ENCODE measurements around the gene ENDOD1.

Gene ENDOD1

DNA sequence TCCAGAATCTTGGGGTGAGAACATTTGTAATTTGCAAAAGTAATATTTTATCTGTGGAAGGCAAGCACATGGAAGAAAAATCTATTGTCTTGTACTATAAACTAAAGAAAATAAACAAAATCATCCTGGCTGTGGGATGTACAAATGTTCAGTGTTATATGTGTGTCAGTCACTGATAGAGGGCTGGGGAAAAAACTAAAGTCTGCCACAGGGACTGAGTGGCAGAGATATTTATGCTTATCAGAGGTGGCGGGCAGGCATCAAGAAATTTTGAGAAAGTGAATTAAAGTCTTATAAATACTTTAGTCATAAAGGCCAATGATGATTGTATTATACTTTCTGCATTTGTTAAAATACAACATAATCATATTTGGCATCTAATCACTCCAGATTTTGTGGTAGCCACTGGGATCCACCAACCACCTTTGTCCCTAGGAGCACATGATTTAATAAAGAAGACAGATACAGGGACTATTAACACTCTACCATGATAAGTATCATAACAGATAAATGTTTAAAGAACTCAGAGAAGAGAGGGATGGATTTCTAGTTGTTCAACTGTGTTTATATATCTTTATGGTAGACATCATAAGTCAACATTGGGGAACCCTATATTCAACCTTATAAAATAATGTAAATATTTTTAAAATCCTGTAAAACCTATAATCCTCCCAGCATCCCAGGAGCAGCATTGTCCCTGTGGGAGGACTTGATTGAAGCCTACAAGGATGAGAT is 2.6 kb upstream of the ENDOD1 start:
- no peaks in the 10 kb centered on the region for H3K27me3 ChIP-seq (ENCODE audit: control insufficient read depth in 5 of 5, insufficient read depth in 4 of 5, low read length in 5 of 5)
- no peaks in the 10 kb centered on the region for H3K9me3 ChIP-seq (ENCODE audit: control insufficient read depth in 5 of 5, low read length in 5 of 5)
- H3K9ac ChIP-seq (ENCODE audit: low read length in 5 of 5) = no peak overlapping the region
- H3K4me1 ChIP-seq (ENCODE audit: control insufficient read depth in 5 of 5, insufficient read depth in 5 of 5, low read length in 5 of 5) = peaks cover 0 to 20% (median 20%) of the 10 kb centered on the region in 5 donors
- no peaks in the 10 kb centered on the region for H3K36me3 ChIP-seq (ENCODE audit: control insufficient read depth in 5 of 5, insufficient read depth in 5 of 5, low read length in 5 of 5)
- no peak overlapping the region for H3K27ac ChIP-seq (ENCODE audit: low read depth, low read length)
- no peak overlapping the region for H3K4me3 ChIP-seq (ENCODE audit: low read depth in 1 of 5, low read length in 5 of 5)

DNA sequence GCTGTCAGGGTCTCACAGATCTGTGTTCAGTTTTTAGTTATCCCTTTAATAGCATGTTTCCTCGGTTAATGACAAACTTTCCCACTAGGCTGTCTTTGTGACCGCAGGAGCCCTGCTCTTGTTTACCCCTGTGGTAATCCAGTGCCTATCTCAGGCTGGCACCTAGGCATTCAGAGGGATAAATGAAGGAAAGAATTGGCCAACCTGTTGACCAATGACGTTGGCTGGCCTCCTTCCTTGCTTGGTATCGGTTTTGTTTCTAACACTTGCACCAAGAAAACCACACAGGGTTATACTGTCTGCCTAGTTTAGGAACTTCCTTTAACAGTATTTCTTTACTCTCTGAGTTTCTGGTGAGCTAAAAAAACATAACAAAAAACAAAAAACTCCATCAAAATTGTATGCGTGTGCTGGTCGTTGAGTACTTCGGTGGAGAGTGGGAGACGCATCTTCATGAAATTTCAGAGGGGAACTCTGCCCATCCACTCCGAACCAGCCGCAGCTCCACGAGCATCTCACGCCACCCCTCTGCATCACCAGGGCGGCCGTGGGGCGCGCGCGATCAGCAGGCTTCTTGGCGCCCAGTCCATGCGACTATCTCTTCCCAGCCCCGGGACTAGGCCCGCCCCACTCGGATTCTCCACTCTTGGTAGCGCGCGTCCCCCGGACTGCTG is 563 bp upstream of the ENDOD1 start:
- no peaks in the 10 kb centered on the region for H3K36me3 ChIP-seq (ENCODE audit: control insufficient read depth in 5 of 5, insufficient read depth in 5 of 5, low read length in 5 of 5)
- peak overlapping the region; percentile 25 for H3K27ac ChIP-seq (ENCODE audit: low read depth, low read length)
- H3K9me3 ChIP-seq (ENCODE audit: control insufficient read depth in 5 of 5, low read length in 5 of 5) = no peaks in the 10 kb centered on the region
- H3K4me3 ChIP-seq (ENCODE audit: low read depth in 1 of 5, low read length in 5 of 5) = peak overlapping the region; percentile 25 to 90 (median 83)
- H3K4me1 ChIP-seq (ENCODE audit: control insufficient read depth in 5 of 5, insufficient read depth in 5 of 5, low read length in 5 of 5) = peaks cover 0 to 29% (median 20%) of the 10 kb centered on the region in 5 donors
- peak overlapping the region in 1 of 5 donors; percentile 25 for H3K9ac ChIP-seq (ENCODE audit: low read length in 5 of 5)
- no peaks in the 10 kb centered on the region for H3K27me3 ChIP-seq (ENCODE audit: control insufficient read depth in 5 of 5, insufficient read depth in 4 of 5, low read length in 5 of 5)

DNA sequence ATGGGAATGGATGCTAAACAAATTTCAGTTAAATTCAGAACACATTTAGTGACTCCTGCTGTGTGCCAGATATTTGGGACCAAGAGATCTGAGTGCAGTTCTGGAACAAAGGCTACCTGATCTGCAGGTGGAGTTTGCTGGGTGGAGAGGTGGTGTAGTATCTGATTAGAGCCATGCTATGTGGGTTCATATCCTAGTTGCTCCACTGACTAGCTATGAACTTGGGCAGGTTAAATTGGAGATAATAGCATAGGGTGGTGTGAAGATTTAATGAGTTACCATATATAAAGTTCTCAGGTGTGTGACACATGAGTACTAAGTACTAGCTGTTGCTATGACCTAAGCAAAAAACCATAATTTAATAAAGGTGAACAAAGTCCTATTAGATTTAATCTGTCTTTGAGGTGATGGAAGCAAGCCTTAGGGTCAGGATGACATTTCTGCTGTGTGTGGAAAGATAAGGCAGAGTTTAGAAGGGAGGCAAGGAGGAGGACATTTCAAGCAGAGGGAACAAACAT is 2.1 kb downstream of the ENDOD1 start:
- no peaks in the 10 kb centered on the region for H3K27me3 ChIP-seq (ENCODE audit: control insufficient read depth in 5 of 5, insufficient read depth in 4 of 5, low read length in 5 of 5)
- peaks cover 0 to 33% (median 20%) of the 10 kb centered on the region in 5 donors for H3K4me1 ChIP-seq (ENCODE audit: control insufficient read depth in 5 of 5, insufficient read depth in 5 of 5, low read length in 5 of 5)
- H3K9ac ChIP-seq (ENCODE audit: low read length in 5 of 5) = no peak overlapping the region
- H3K36me3 ChIP-seq (ENCODE audit: control insufficient read depth in 5 of 5, insufficient read depth in 5 of 5, low read length in 5 of 5) = peaks cover 0 to 2% (median 0%) of the 10 kb centered on the region in 5 donors
- no peaks in the 10 kb centered on the region for H3K9me3 ChIP-seq (ENCODE audit: control insufficient read depth in 5 of 5, low read length in 5 of 5)
- no peak overlapping the region for H3K4me3 ChIP-seq (ENCODE audit: low read depth in 1 of 5, low read length in 5 of 5)
- no peak overlapping the region for H3K27ac ChIP-seq (ENCODE audit: low read depth, low read length)

DNA sequence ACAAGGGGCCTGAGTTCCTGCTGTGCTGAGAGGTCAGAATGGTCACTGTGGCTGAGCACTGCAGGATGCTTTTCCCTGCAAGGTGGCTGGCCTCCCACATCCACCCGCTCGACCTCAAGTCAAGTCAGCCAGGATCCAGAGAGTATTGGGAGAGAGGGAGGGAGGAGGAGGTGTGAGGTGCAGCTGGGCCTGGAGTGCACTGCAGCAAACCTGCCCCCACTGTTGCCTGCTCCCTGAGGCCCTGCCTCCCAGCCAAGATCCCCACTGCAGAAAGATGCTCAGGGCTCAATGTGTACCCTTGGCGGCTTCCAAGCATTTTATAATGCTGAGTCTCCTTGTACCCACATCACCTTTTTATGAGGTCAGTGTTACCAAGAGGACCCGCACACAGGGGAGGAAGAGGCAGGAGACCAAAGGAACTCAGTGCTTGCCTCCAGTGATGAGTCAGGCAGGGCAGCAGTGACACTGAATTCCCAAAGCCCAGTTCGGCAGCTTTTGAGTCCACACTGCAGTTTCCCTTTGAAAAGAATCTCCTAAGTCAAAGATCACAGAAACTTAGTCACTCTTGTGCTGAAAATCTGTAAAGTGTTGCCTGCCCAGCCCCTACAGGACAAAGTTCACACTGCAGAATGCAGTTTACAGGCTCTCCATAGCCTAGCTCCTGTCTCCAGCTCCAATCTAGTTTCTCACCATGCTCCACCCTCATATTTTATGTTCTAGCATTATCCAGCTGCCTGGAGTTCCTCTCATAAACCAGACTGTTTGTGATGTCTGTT is 3.1 kb downstream of the ENDOD1 start:
- H3K4me1 ChIP-seq (ENCODE audit: control insufficient read depth in 5 of 5, insufficient read depth in 5 of 5, low read length in 5 of 5) = peaks cover 0 to 33% (median 20%) of the 10 kb centered on the region in 5 donors
- H3K9me3 ChIP-seq (ENCODE audit: control insufficient read depth in 5 of 5, low read length in 5 of 5) = no peaks in the 10 kb centered on the region
- no peaks in the 10 kb centered on the region for H3K27me3 ChIP-seq (ENCODE audit: control insufficient read depth in 5 of 5, insufficient read depth in 4 of 5, low read length in 5 of 5)
- no peak overlapping the region for H3K27ac ChIP-seq (ENCODE audit: low read depth, low read length)
- peaks cover 0 to 2% (median 0%) of the 10 kb centered on the region in 5 donors for H3K36me3 ChIP-seq (ENCODE audit: control insufficient read depth in 5 of 5, insufficient read depth in 5 of 5, low read length in 5 of 5)
- no peak overlapping the region for H3K4me3 ChIP-seq (ENCODE audit: low read depth in 1 of 5, low read length in 5 of 5)
- H3K9ac ChIP-seq (ENCODE audit: low read length in 5 of 5) = no peak overlapping the region

DNA sequence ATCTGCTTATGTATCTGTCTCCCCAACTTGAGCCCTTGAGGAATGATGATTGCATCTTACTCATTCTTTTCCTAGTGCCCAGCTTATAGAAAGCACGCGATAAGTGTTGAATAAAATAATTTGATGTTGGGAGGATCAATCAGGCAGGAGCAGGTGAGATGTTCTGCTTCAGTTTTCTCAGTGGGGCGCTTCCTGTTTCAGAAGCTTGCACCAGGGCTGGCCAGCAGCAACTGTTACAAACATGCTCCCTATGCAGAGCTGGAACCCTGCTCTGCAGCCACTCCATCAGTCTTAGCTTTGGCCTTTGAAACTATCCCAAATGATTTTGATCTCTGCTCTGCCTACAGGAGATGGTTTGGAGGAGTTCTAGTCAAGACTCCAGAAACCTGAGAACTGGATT is 3.9 kb downstream of the ENDOD1 start:
- H3K27ac ChIP-seq (ENCODE audit: low read depth, low read length) = no peak overlapping the region
- H3K4me1 ChIP-seq (ENCODE audit: control insufficient read depth in 5 of 5, insufficient read depth in 5 of 5, low read length in 5 of 5) = peaks cover 0 to 33% (median 20%) of the 10 kb centered on the region in 5 donors
- no peaks in the 10 kb centered on the region for H3K9me3 ChIP-seq (ENCODE audit: control insufficient read depth in 5 of 5, low read length in 5 of 5)
- H3K27me3 ChIP-seq (ENCODE audit: control insufficient read depth in 5 of 5, insufficient read depth in 4 of 5, low read length in 5 of 5) = no peaks in the 10 kb centered on the region
- no peak overlapping the region for H3K4me3 ChIP-seq (ENCODE audit: low read depth in 1 of 5, low read length in 5 of 5)
- H3K36me3 ChIP-seq (ENCODE audit: control insufficient read depth in 5 of 5, insufficient read depth in 5 of 5, low read length in 5 of 5) = peaks cover 0 to 2% (median 0%) of the 10 kb centered on the region in 5 donors
- H3K9ac ChIP-seq (ENCODE audit: low read length in 5 of 5) = no peak overlapping the region

DNA sequence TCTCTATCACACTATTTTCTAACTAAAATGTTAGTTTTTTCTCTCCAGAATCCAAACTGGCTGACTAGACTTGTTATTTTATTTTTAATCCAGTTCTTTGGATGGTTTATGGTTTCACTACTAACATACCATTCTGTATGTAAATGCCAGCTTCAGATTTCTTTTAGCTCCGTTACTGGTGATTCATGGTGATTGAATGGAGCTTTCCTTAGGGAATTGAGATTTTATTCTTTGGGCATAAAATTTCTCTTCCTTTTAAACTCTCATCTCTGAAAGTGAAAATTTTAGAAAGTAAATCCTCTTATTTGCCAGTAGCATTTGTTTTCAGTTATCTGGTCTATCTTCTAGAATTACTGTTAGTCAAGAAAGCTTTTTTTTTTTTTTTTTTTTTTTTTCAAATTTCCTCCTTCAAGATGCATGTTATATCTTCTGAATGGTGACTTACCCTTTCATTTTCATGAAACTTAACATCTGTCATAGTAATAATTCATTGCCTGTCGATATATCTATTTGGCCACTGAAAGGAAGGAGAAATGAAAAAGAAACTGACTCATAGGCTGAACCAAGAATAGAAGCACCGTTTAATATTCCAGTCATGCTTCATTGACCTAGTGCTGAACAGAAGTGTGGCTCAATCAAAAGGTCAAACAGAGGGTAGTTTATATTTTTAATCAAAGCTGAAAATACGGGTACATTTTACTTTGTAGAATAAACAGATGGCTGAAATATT is 6.4 kb downstream of the ENDOD1 start:
- no peak overlapping the region for H3K4me3 ChIP-seq (ENCODE audit: low read depth in 1 of 5, low read length in 5 of 5)
- H3K9ac ChIP-seq (ENCODE audit: low read length in 5 of 5) = no peak overlapping the region
- no peaks in the 10 kb centered on the region for H3K27me3 ChIP-seq (ENCODE audit: control insufficient read depth in 5 of 5, insufficient read depth in 4 of 5, low read length in 5 of 5)
- no peak overlapping the region for H3K27ac ChIP-seq (ENCODE audit: low read depth, low read length)
- peaks cover 0 to 2% (median 0%) of the 10 kb centered on the region in 5 donors for H3K36me3 ChIP-seq (ENCODE audit: control insufficient read depth in 5 of 5, insufficient read depth in 5 of 5, low read length in 5 of 5)
- H3K9me3 ChIP-seq (ENCODE audit: control insufficient read depth in 5 of 5, low read length in 5 of 5) = no peaks in the 10 kb centered on the region
- H3K4me1 ChIP-seq (ENCODE audit: control insufficient read depth in 5 of 5, insufficient read depth in 5 of 5, low read length in 5 of 5) = peaks cover 0 to 20% (median 2%) of the 10 kb centered on the region in 5 donors

DNA sequence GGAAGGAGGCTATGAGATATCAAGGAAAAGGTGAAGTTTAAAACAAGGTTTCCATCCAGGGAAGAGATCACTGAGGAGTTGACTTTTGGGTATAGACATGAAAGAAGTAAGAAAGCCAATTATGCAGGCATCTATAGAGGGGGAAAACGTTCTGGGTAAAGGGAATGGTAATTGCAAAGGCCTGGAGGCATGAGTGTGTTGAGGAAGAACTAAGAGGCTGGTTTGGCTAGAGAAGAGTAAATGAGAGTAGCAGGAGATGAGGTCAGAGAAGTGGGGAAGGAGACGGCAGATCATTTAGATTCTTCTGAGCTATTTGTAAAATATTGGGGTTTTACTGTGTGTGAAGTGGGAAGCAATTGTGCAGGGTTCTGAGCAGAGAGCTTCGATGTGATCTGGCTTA is 7.6 kb downstream of the ENDOD1 start:
- Histone ChIP-seq H3K36me3 (ENCODE audit: control insufficient read depth in 5 of 5, insufficient read depth in 5 of 5, low read length in 5 of 5) (peaks cover 0 to 2% (median 0%) of the 10 kb centered on the region in 5 donors), H3K4me3 (ENCODE audit: low read depth in 1 of 5, low read length in 5 of 5) (no peak overlapping the region), H3K4me1 (ENCODE audit: control insufficient read depth in 5 of 5, insufficient read depth in 5 of 5, low read length in 5 of 5) (peaks cover 0 to 11% (median 0%) of the 10 kb centered on the region in 5 donors), H3K9ac (ENCODE audit: low read length in 5 of 5) (no peak overlapping the region), H3K9me3 (ENCODE audit: control insufficient read depth in 5 of 5, low read length in 5 of 5) (no peaks in the 10 kb centered on the region), H3K27ac (ENCODE audit: low read depth, low read length) (no peak overlapping the region), H3K27me3 (ENCODE audit: control insufficient read depth in 5 of 5, insufficient read depth in 4 of 5, low read length in 5 of 5) (no peaks in the 10 kb centered on the region)

DNA sequence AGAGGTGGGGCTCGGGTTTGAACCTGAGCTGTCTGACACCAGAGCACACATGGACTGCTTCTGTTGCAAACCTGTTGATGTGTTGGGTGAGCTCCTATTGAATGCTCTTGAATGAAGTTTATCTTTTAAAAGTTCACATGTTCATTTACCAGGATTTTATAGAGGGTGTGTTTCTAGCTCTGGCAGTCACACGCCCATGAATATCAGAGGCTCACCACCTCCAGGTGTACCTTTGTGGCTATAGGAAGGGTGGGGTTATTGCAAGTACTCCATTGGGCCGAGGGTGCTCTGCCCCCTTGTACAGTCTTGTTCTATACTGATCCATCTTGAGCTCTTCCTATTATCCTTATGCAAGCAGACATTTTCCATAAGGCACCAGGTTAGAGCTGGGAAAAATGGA is 9.2 kb downstream of the ENDOD1 start:
- Histone ChIP-seq H3K9me3 (ENCODE audit: control insufficient read depth in 5 of 5, low read length in 5 of 5) (no peaks in the 10 kb centered on the region), H3K27ac (ENCODE audit: low read depth, low read length) (no peak overlapping the region), H3K27me3 (ENCODE audit: control insufficient read depth in 5 of 5, insufficient read depth in 4 of 5, low read length in 5 of 5) (no peaks in the 10 kb centered on the region), H3K9ac (ENCODE audit: low read length in 5 of 5) (no peak overlapping the region), H3K4me3 (ENCODE audit: low read depth in 1 of 5, low read length in 5 of 5) (no peak overlapping the region), H3K36me3 (ENCODE audit: control insufficient read depth in 5 of 5, insufficient read depth in 5 of 5, low read length in 5 of 5) (peaks cover 0 to 2% (median 0%) of the 10 kb centered on the region in 5 donors), H3K4me1 (ENCODE audit: control insufficient read depth in 5 of 5, insufficient read depth in 5 of 5, low read length in 5 of 5) (peaks cover 0 to 4% (median 0%) of the 10 kb centered on the region in 5 donors)

DNA sequence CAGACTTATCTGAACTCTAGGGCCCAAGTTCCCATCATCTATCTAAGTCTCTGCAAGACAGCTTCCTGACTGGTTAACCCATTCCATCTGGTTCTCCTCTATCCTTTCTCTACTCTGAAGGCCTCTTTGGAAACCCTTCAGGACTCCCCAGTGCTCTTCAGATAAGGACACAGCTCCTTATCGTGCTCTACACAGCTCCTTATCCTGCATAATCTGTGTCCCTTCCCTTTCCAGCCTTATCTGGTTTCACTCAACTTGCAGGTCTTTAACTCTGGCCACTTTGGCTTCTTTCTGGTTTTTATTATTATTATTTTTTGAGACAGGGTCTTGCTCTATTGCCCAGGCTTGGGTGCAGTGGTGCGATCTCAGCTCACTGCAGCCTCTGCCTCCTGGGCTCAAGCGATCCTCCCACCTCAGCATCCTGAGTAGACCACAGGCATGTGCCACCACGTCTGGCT is 10.6 kb downstream of the ENDOD1 start:
- Histone ChIP-seq H3K4me3 (ENCODE audit: low read depth in 1 of 5, low read length in 5 of 5) (no peak overlapping the region), H3K27me3 (ENCODE audit: control insufficient read depth in 5 of 5, insufficient read depth in 4 of 5, low read length in 5 of 5) (no peaks in the 10 kb centered on the region), H3K4me1 (ENCODE audit: control insufficient read depth in 5 of 5, insufficient read depth in 5 of 5, low read length in 5 of 5) (peaks cover 0 to 4% (median 0%) of the 10 kb centered on the region in 5 donors), H3K9ac (ENCODE audit: low read length in 5 of 5) (no peak overlapping the region), H3K27ac (ENCODE audit: low read depth, low read length) (no peak overlapping the region), H3K9me3 (ENCODE audit: control insufficient read depth in 5 of 5, low read length in 5 of 5) (no peaks in the 10 kb centered on the region), H3K36me3 (ENCODE audit: control insufficient read depth in 5 of 5, insufficient read depth in 5 of 5, low read length in 5 of 5) (no peaks in the 10 kb centered on the region)

All from subcutaneous abdominal adipose tissue (tissue), 5 donors.